Activated naive CD4-positive, alpha-beta T cell treated with anti-CD3 and anti-CD28 coated beads, Interleukin-2, amount 50 U/mL, for 24 hours (primary cell): ENCODE data around the gene CDK11B.
A peak's percentile ranks its signal among the peaks of the same experiment; 100 is the strongest.

Experiments
- H3K27ac Mint-ChIP-seq: one replicate; pipeline ENCODE4 v1.8.0; 2021; ENCODE audit warnings: mild to moderate bottlenecking, mixed read lengths
- H3K27me3 Mint-ChIP-seq: one replicate; pipeline ENCODE4 v1.8.0; 2021; ENCODE audit warnings: mixed read lengths
- H3K36me3 Mint-ChIP-seq: one replicate; pipeline ENCODE4 v1.8.0; 2021; ENCODE audit warnings: mixed read lengths
- H3K4me1 Mint-ChIP-seq: one replicate; pipeline ENCODE4 v1.8.0; 2021; ENCODE audit warnings: mixed read lengths
- H3K4me3 Mint-ChIP-seq: one replicate; pipeline ENCODE4 v1.8.0; 2021; ENCODE audit warnings: mild to moderate bottlenecking, mixed read lengths
- H3K9me3 Mint-ChIP-seq: one replicate; pipeline ENCODE4 v1.8.0; 2021; ENCODE audit warnings: mixed read lengths

The CDK11B gene

GRCh38 chr1:1617516-1617915 lies 41.3 kb downstream of the CDK11B start:
- H3K4me1 Mint-ChIP-seq: peaks cover 32% of the 10 kb centered on the region
- peak overlapping the region; percentile 89 for H3K4me3 Mint-ChIP-seq
- peak overlapping the region; percentile 51 for H3K27ac Mint-ChIP-seq
- H3K36me3 Mint-ChIP-seq: no peaks in the 10 kb centered on the region
- no peaks in the 10 kb centered on the region for H3K9me3 Mint-ChIP-seq
- no peaks in the 10 kb centered on the region for H3K27me3 Mint-ChIP-seq

DNA sequence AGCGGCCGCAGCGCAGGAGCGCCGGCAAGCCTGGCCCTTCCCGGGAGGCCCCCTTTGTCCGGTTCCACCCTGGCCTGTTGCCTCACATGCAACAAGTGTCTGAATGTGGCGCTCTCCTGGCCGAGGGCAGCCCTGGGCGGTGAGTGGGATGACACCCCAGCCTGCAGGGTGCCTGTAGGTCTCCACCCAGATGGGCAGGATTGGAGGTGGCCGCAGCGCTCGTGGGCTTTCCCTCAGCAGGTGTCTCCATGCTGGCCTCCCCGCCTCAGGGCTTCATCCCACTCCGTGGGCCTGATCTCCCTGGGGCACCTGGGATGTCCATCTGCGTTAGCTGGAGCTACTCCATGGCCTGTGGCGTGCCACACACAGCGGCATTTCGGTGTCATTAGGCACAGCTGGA lies 42.0 kb downstream of the CDK11B start:
- Mint-ChIP-seq H3K9me3 (no peaks in the 10 kb centered on the region), H3K4me1 (peaks cover 32% of the 10 kb centered on the region), H3K27me3 (no peaks in the 10 kb centered on the region), H3K36me3 (no peaks in the 10 kb centered on the region), H3K27ac (no peak overlapping the region), H3K4me3 (peak overlapping the region; percentile 89)

DNA sequence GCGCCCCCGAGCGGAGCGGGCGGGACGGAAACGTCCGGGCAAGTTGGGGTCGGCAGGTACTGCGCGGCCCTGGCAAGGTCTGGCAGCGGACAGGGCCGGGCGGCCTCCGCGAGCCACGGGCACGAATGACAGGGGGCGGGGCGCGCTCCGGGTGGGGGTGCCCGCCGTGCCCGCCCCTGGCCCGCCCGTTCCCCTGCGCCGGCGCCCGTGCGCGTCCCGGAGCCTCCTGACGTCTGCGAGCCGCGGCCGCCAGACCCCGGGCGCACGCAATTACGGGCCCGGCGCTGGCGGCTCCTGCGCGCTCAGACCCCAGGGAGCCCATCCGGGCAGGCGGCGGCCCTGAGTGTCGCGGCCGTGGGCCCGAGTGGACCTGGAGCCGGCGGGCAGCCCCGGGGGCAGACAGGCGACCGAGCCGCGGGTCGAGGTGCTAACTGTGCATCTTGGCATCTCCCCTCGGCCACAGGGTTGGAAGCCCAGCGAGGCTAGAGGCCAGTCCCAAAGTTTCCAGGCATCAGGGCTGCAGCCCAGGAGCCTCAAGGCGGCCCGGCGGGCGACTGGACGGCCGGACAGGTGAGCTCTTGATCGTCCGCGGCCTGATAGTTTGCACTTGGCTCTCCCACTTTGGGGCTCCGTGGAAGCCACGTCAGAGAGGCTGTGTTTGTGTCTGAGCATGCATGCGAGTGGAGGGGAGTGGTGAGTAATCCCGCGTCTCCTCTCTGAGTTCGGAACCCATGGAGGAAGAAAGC lies 42.6 kb downstream of the CDK11B start:
- Mint-ChIP-seq H3K4me3 (peak overlapping the region; percentile 89), H3K36me3 (no peaks in the 10 kb centered on the region), H3K4me1 (peaks cover 32% of the 10 kb centered on the region), H3K9me3 (no peaks in the 10 kb centered on the region), H3K27ac (peak overlapping the region; percentile 82), H3K27me3 (no peaks in the 10 kb centered on the region)

- no peaks in the 10 kb centered on the region for H3K9me3 Mint-ChIP-seq
- no peaks in the 10 kb centered on the region for H3K36me3 Mint-ChIP-seq
- no peaks in the 10 kb centered on the region for H3K27me3 Mint-ChIP-seq
- peaks cover 32% of the 10 kb centered on the region for H3K4me1 Mint-ChIP-seq
- peak within 1 kb of the TSS; percentile 97 for H3K4me3 Mint-ChIP-seq
- peak within 1 kb of the TSS; percentile 99 for H3K27ac Mint-ChIP-seq
These were observed 43.4 kb downstream of the CDK11B start, which contains the start of gene MIB2 for GRCh38 chr1:1615256-1616044. TSS of gene MIB2 (plus strand) at chr1:1615500. CDS start at chr1:1623453, 7,953 bp downstream.

DNA sequence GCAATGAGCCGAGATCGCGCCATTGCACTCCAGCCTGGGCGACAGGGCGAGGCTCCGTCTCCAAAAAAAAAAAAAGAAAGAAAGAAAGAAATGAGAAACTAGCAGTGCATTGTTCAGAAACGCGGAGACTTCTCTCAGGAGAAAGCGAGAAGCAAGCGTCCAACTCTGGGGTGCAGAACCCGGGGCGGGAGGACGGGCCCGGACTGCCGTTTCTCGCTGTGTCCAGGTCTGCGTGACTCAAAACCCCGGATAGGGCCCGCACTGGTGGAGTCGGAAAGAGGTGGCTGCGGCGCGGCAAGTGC lies 43.9 kb downstream of the CDK11B start:
- no peaks in the 10 kb centered on the region for H3K36me3 Mint-ChIP-seq
- no peaks in the 10 kb centered on the region for H3K9me3 Mint-ChIP-seq
- peak overlapping the region; percentile 99 for H3K27ac Mint-ChIP-seq
- peaks cover 32% of the 10 kb centered on the region for H3K4me1 Mint-ChIP-seq
- H3K4me3 Mint-ChIP-seq: peak overlapping the region; percentile 97
- H3K27me3 Mint-ChIP-seq: no peaks in the 10 kb centered on the region

DNA sequence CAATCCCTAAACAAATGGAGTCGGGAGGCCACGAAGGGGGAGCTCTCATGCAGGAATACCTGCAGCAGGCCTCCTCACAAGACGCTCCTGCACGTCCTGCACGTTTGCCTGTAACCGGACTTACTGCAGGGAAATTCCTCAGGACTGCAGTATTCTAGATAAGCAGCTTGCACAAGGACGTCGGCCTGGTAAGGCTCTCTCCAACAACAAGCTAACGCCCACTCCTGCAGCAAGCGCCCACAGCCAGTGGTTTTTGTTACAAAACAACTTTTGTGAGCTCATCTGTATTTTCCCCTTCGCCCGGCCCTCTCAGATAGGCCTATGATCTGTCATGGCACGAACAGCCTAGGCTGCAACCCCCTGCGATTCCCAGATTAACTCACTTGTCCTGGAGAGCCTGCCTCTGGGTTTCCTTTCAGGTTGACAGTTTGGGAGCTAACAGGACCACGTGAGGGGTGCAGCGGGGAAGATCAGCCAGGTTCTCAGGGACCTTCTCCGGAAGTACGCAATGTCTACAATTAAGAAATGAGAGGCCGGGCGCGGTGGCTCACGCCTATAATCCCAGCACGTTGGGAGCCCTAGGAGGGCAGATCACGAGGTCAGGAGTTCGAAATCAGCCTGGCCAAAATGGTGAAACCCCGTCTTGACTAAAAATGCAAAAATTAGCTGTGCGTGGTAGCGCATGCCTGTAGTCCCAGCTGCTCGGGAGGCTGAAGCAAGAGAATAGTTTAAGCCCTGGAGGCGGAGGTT lies 44.4 kb downstream of the CDK11B start:
- H3K36me3 Mint-ChIP-seq: no peaks in the 10 kb centered on the region
- peaks cover 32% of the 10 kb centered on the region for H3K4me1 Mint-ChIP-seq
- peak overlapping the region; percentile 97 for H3K4me3 Mint-ChIP-seq
- H3K9me3 Mint-ChIP-seq: no peaks in the 10 kb centered on the region
- H3K27me3 Mint-ChIP-seq: no peaks in the 10 kb centered on the region
- peak overlapping the region; percentile 99 for H3K27ac Mint-ChIP-seq

DNA sequence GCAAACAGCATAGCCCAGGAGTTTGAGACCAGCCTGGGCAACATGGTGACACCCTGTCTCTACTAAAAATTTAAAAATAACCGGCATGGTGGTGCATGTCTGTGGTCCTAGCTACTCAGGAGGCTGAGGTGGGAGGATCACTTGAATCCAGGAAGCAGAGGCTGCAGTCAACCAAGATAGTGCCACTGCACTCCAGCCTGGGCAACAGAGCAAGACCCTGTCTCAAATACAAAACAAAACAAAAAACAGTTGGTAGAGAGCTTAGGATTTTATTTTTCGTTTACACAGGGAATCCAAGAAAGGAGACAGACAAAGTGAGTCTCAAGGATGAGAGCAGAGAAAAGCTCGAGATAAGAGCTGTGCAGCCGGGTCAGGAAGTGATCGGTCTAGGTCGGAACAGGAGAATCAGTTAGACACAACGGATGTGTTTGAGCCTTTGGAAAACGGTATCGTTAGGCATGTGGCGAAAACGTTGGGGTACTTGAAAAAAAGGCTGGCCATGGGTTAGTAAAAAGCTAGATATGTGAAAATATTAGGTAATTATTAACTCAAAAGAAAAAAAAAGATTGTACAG lies 45.2 kb downstream of the CDK11B start:
- H3K4me1 Mint-ChIP-seq: peaks cover 32% of the 10 kb centered on the region

GRCh38 chr1:1612104-1612400 lies 46.8 kb downstream of the CDK11B start:
- Mint-ChIP-seq H3K36me3 (no peaks in the 10 kb centered on the region), H3K27me3 (no peaks in the 10 kb centered on the region), H3K9me3 (no peaks in the 10 kb centered on the region), H3K4me3 (no peak overlapping the region), H3K4me1 (peaks cover 28% of the 10 kb centered on the region), H3K27ac (peak overlapping the region; percentile 57)

More for the DNA sequence above, 45.2 kb downstream of the CDK11B start:
- H3K27me3 Mint-ChIP-seq: no peaks in the 10 kb centered on the region
- H3K9me3 Mint-ChIP-seq: no peaks in the 10 kb centered on the region
- peak overlapping the region; percentile 83 for H3K27ac Mint-ChIP-seq
- H3K4me3 Mint-ChIP-seq: peak overlapping the region; percentile 97
- H3K36me3 Mint-ChIP-seq: no peaks in the 10 kb centered on the region

- Mint-ChIP-seq H3K4me3 (no peak overlapping the region), H3K27ac (no peak overlapping the region), H3K27me3 (no peaks in the 10 kb centered on the region), H3K36me3 (no peaks in the 10 kb centered on the region), H3K9me3 (no peaks in the 10 kb centered on the region), H3K4me1 (peaks cover 27% of the 10 kb centered on the region)
These were observed 48.0 kb downstream of the CDK11B start for GRCh38 chr1:1610796-1611195.

GRCh38 chr1:1609822-1610485 lies 48.9 kb downstream of the CDK11B start:
- no peaks in the 10 kb centered on the region for H3K36me3 Mint-ChIP-seq
- no peak overlapping the region for H3K27ac Mint-ChIP-seq
- no peak overlapping the region for H3K4me3 Mint-ChIP-seq
- no peaks in the 10 kb centered on the region for H3K27me3 Mint-ChIP-seq
- H3K4me1 Mint-ChIP-seq: peaks cover 27% of the 10 kb centered on the region
- no peaks in the 10 kb centered on the region for H3K9me3 Mint-ChIP-seq

- no peaks in the 10 kb centered on the region for H3K36me3 Mint-ChIP-seq
- H3K27me3 Mint-ChIP-seq: no peaks in the 10 kb centered on the region
- no peaks in the 10 kb centered on the region for H3K9me3 Mint-ChIP-seq
- H3K4me3 Mint-ChIP-seq: no peak overlapping the region
- no peak overlapping the region for H3K27ac Mint-ChIP-seq
- H3K4me1 Mint-ChIP-seq: peaks cover 8% of the 10 kb centered on the region
These were observed 52.6 kb downstream of the CDK11B start for GRCh38 chr1:1606232-1606631.

- H3K36me3 Mint-ChIP-seq: no peaks in the 10 kb centered on the region
- no peak overlapping the region for H3K4me3 Mint-ChIP-seq
- no peaks in the 10 kb centered on the region for H3K27me3 Mint-ChIP-seq
- H3K4me1 Mint-ChIP-seq: peaks cover 8% of the 10 kb centered on the region
- H3K27ac Mint-ChIP-seq: no peak overlapping the region
- no peaks in the 10 kb centered on the region for H3K9me3 Mint-ChIP-seq
These were observed 53.1 kb downstream of the CDK11B start for GRCh38 chr1:1605724-1606123.

DNA sequence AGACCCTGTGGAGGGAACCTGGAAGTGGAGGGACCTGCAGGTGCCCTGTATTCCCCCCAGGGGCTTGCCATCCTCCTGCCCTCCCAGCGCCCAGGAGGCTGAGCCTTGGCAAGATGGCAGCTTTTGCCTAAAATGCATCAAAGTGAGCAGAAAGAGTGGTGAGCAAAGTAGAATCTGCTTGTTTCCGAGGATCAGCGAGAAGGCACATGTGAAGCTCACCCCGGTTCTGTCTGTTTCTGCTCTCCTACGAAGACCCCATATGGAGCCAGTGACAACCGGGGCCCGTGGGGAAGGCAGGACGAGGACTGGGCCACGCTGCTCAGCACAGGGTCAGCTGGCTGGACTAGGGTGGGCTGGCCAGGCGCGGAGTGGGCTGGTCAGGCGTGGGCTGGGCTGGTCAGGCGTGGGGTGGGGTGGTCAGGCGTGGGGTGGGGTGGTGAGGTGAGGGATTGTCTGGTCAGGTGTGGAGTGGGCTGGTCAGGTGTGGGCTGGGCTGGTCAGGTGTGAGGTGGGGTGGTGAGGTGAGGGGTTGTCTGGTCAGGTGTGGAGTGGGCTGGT lies 53.7 kb downstream of the CDK11B start:
- Mint-ChIP-seq H3K4me3 (no peak overlapping the region), H3K36me3 (no peaks in the 10 kb centered on the region), H3K27me3 (no peaks in the 10 kb centered on the region), H3K4me1 (peaks cover 8% of the 10 kb centered on the region), H3K27ac (no peak overlapping the region), H3K9me3 (no peaks in the 10 kb centered on the region)

DNA sequence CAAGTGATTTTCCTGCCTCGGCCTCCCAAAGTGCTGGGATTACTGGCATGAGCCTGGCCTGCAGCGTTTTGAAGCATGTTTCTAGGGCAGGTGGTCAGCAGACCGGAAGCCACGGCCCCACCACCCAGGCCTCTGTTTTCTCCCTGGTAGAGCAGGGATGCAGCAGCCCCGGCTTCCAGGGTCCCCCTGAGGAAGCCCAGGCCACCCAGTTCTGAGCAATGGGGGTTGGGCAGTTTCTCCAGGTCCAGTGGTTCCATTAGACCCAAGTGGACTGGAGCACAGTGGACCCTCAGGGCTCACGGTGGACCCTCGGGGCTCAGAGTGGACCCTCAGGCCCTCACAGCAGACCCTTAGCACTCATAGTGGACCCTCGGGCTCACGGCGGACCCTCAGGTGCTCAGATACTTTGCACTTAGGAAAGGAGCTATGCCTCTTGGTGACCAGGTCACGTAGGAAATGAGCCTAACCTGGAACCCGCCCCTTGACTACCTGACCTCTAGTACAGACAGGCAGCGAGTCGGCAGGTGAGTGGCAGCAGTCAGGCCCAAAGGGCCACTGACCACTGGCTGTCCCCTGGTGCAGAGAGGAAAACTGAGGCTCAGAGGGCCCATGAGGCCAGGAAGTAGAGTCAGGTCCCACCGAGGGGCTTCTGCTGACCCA lies 54.3 kb downstream of the CDK11B start:
- Mint-ChIP-seq H3K27ac (no peak overlapping the region), H3K4me3 (no peak overlapping the region), H3K36me3 (no peaks in the 10 kb centered on the region), H3K27me3 (no peaks in the 10 kb centered on the region), H3K9me3 (no peaks in the 10 kb centered on the region), H3K4me1 (peaks cover 8% of the 10 kb centered on the region)
